HTERT RPE-1 (cell line): Measurements from ENCODE around the gene SLC43A1.
"Not testable (repeated sequence)": the region's sequence is repeated elsewhere in the genome, so short reads cannot be mapped to it uniquely, and the experiment has no call there.

Experiments
- in situ Hi-C: fragments of 300-500 bp; cut with MboI; formaldehyde crosslinking; loops from 4 replicates; pipeline ENCODE4 v1.14.3; 2020; ENCODE audit warnings: low sequenced_read_pairs

The SLC43A1 gene

GRCh38 chr11:57515332-57516060 is at the start of gene SLC43A1:
Gene SLC43A1, minus strand, starts transcription at chr11:57515702. Its CDS starts 1,591 bp downstream, at chr11:57514111.
- in situ Hi-C loops, result no loop called here

GRCh38 chr11:57562596-57562995 is 47.1 kb upstream of the SLC43A1 start:
- in situ Hi-C loops, result no loop called here

GRCh38 chr11:57560146-57560545 is 44.6 kb upstream of the SLC43A1 start:
- in situ Hi-C loops, result no loop called here

- in situ Hi-C loops, result no loop called here
Measured at GRCh38 chr11:57556041-57556440, 40.5 kb upstream of the SLC43A1 start.

GRCh38 chr11:57555393-57555792 is 39.9 kb upstream of the SLC43A1 start:
- in situ Hi-C loops, result no loop called here

GRCh38 chr11:57552479-57552878 is 37.0 kb upstream of the SLC43A1 start:
- in situ Hi-C loops, result no loop called here

GRCh38 chr11:57551941-57552340 is 36.4 kb upstream of the SLC43A1 start:
- in situ Hi-C loops, result no loop called here

GRCh38 chr11:57549983-57550382 is 34.5 kb upstream of the SLC43A1 start:
- in situ Hi-C loops, result no loop called here

- in situ Hi-C loops, result no loop called here
Measured at GRCh38 chr11:57547854-57548377, 32.4 kb upstream of the SLC43A1 start.

GRCh38 chr11:57546869-57547475 is 31.5 kb upstream of the SLC43A1 start:
- in situ Hi-C loops, result no loop called here

- in situ Hi-C loops, result no loop called here
Measured at GRCh38 chr11:57546451-57546850, 30.9 kb upstream of the SLC43A1 start.

GRCh38 chr11:57545883-57546282 is 30.4 kb upstream of the SLC43A1 start:
- in situ Hi-C loops, result no loop called here

GRCh38 chr11:57544566-57544965 is 29.1 kb upstream of the SLC43A1 start:
- in situ Hi-C loops, result no loop called here

- in situ Hi-C loops, result no loop called here
Measured at GRCh38 chr11:57543593-57543992, 28.1 kb upstream of the SLC43A1 start.

GRCh38 chr11:57542582-57542981 is 27.1 kb upstream of the SLC43A1 start:
- in situ Hi-C loops, result no loop called here

GRCh38 chr11:57541169-57541568 is 25.7 kb upstream of the SLC43A1 start:
- in situ Hi-C loops, result no loop called here

GRCh38 chr11:57539342-57539741 is 23.8 kb upstream of the SLC43A1 start:
- in situ Hi-C loops, result no loop called here

- in situ Hi-C loops, result no loop called here
Measured at GRCh38 chr11:57536947-57537619, 21.6 kb upstream of the SLC43A1 start, which contains the start of gene SMTNL1. Gene SMTNL1, plus strand, starts transcription at chr11:57537595. Its CDS starts 5,048 bp downstream, at chr11:57542643.

GRCh38 chr11:57534449-57534848 is 18.9 kb upstream of the SLC43A1 start:
- in situ Hi-C loops, result not testable (repeated sequence)

GRCh38 chr11:57530596-57531507 is 15.3 kb upstream of the SLC43A1 start, which contains the start of gene TIMM10:
Gene TIMM10, minus strand, starts transcription at chr11:57530754. Its CDS starts 565 bp downstream, at chr11:57530189.
- in situ Hi-C loops, result no loop called here
